D721Med (cell line): ENCODE measurements around the gene PANK4.
A peak's percentile ranks its signal among the peaks of the same experiment; 100 is the strongest.

ENCODE experiments used
- DNase-seq: peaks from one replicate; pipeline ENCODE4 v3.0.0; 2011; ENCODE audit warnings: low spot score; ENCODE audit not compliant: insufficient read length
- FAIRE-seq: peaks from 2 replicates; lab custom pipeline; 2011; peaks lifted over from hg19 to GRCh38; lab: Jason Lieb, UNC
- CTCF ChIP-seq: IDR thresholded peaks from 2 replicates; pipeline ENCODE4 v1.5.1; 2012; ENCODE audit warnings: mild to moderate bottlenecking, control low read depth; ENCODE audit not compliant: insufficient read depth; ENCODE audit errors: missing control alignments

PANK4 gene

GRCh38 chr1:2468540-2468939 lies 57.9 kb downstream of the PANK4 start:
- FAIRE-seq: no peak
- DNase-seq: no peak
- no peak for TF ChIP-seq CTCF

- no peak for DNase-seq
- FAIRE-seq: no peak
- TF ChIP-seq CTCF: no peak
Measured at GRCh38 chr1:2468041-2468472, 58.3 kb downstream of the PANK4 start.

DNA sequence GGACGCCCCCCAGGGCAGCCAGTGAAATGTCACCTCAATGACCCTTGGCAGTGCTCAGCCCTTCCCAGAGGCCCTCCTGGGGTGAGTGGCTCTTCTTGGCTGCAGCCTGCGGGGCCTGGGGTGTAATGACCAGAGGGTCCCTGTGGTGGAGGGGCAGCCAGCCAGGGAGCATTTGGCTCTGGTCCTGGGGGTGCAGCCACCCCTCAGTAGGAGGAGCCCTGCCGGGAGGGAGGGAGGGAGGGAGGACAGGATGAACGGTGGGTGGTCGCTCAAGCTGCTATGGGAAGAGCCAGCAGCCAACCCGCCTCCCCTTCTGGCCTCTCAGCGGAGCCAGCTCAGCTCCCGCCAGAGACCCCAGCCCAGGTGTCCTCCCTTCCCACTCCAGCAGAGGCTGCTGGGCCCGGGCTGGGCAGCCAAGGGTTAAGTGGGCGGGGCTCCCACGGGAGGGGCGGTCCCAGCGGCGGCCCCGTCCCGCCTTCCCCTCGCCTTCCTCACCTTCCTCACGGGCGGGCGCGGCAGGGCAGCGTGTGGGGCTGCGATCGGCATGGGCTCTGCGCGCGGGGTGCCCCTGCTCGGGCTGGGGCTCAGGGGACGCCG lies 59.3 kb downstream of the PANK4 start:
- FAIRE-seq (no peak), DNase-seq (no peak)
- TF ChIP-seq CTCF: no peak

DNA sequence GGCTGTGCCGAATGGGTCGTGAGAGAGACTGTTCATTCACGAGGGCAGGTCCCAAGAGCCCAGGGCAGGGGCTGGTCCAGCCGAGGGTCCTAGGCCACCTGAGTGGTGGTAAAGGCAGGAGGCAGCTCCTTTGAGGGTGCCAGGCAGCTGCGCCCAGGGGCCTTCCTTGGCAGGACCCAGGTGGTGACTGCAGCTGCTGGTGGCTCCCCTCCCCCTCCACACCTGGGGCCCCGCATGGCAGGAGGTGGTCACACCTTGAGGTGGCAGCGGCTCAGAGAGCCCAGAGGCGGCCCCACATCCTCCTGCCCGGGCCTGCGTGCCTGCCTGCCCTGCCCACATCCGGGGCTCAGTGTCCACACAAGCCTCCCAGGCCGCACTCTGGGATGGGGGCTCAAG lies 60.1 kb downstream of the PANK4 start:
- no peak for TF ChIP-seq CTCF
- DNase-seq (no peak), FAIRE-seq (no peak)

DNA sequence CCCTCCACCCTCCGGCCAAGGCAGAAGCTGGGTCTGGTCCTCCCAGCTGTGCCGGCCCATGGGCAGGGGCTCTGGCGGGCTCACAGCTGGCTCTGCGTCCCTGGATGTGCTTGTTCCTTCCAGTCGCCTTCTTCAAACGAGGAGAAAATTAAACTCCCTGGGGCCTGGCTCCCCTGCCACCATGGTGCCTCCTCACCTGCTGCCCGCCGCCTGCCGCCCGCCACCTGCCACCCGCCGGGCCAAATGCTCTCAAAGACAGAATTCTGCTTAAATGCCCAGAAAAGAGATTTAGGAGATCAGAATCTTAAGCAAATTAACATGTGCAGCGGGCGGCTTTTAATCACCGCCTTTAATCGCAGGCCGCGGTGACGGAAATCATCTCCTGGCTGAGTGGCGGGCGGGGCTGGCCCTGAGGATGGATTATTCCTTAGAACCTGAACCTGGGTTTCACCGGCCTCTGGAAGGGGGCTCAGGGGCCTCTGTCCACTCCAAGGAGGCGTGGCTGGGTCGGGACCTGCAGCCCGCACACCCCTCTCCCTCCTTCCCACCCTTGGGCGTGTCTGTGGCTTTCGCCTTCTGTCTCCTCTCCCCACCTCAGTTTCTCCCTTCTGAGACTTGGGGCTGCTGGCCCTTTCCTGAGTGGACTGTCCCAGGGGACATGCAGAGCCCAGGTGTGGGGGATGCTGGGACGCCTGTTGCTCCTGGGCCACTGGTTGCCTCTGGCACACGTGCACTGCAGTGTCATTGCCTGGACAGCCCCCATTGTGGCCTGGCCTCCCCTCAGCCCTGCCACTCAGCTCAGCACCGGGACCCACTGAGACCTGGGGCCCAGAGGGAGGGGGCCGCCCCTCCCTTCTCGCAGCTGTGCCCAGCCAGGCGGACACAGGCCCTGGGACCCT lies 60.8 kb downstream of the PANK4 start:
- TF ChIP-seq CTCF: no peak
- no peak for FAIRE-seq

GRCh38 chr1:2463396-2463795 lies 63.0 kb downstream of the PANK4 start:
- DNase-seq: no peak
- FAIRE-seq: no peak
- no peak for TF ChIP-seq CTCF

More for the DNA sequence above, 60.8 kb downstream of the PANK4 start:
- peak; percentile 55 for DNase-seq

DNA sequence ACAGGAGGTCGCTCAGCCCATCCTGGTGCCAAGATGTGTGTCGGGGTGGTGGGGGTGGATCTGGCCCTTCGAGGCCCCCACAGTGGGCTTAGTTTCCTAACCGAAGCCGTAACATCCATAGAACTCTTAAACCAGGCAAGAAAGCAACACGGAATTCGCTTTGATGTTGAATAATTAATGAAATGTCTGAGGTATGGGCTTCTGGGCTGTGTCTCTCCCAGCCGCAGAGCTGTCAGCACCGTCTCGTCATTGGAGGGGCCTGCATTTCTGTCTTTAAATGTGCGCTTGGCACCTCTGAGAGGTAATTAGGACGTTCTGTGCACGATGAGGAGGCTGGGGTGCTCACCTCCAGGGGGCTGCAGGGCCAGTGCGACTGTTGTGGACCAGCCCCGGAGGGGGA lies 63.6 kb downstream of the PANK4 start:
- TF ChIP-seq CTCF: no peak
- no peak for FAIRE-seq
- no peak for DNase-seq
